ENCODE data around the gene CELA2A.
"Not testable (repeated sequence)": the region's sequence is repeated elsewhere in the genome, so short reads cannot be mapped to it uniquely, and the experiment has no call there.

The CELA2A gene

DNA sequence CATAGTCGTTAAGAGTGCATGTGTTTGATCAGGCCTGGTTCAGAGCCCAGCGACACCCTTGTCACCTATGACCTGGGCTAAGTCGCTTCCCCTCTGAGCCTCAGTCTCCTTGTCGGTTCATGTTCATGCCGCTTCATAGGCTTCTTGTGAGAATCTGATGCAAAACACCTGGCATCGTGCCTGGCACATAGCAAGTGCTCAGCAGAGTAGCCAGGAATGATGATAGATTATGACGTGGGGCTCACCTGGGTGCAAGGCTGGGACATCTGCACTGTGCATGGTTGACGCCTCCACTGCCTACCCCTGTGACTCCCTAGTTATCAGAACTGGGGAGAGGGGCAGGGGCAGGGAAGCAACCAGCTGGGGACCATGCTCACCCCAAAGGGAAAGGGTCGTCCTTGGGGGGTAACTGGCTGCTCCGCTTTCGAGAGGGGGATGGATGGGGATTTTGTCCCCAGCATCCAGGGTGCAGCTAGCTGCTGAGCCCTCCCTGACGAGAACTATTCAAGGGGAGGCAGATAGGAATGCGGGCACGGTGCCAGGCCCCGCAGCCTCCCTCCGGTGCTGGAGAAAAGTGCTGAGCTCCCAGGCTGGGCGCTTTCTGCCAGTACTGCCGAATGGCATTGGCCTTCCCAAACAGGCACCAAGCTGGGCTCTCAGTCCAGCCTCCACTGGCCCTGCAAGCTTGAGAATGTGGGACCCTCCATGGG, 37.6 kb upstream of the CELA2A start:
- peaks cover 48% of the 10 kb centered on the region for H3K4me1 Mint-ChIP-seq (ENCODE audit: low read depth)
- no peaks in the 10 kb centered on the region for H3K9me3 Mint-ChIP-seq (ENCODE audit: low read depth)
- peaks cover 7% of the 10 kb centered on the region for H3K36me3 Mint-ChIP-seq
- no peaks in the 10 kb centered on the region for H3K27me3 Mint-ChIP-seq
- H3K4me3 Mint-ChIP-seq = peak overlapping the region; percentile 22
- H3K27ac Mint-ChIP-seq = no peak overlapping the region

DNA sequence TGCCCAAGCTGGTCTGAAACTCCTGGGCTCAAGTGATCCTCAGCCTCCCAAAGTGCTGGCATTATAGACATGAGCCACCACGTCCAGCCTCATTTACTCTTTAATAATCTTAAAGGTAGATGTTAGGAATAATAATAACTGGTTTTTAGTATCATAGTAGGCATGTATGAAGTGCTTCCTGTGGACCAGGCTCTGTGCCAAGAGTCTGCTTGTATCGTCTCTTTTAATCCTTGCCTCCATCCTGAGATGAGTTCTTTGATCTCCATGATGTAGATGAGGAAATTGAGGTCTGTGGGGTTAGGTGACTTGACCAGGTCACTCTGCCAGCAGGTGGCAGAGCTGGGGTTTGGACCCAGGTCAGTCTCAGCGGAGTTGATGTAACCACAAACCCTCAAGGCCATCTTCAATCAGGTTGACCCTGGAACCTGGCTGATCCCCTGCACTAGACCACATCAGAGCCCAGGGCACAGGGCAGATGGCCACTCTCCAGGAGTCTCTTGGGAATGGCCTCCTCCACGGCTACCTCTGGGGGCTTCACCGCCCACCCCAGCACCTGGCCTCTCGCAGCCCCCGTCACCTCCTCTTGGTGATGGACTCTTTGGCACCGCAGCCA, 35.6 kb upstream of the CELA2A start:
- Mint-ChIP-seq H3K4me3 (no peak overlapping the region), H3K27me3 (no peaks in the 10 kb centered on the region), H3K4me1 (ENCODE audit: low read depth) (peaks cover 32% of the 10 kb centered on the region), H3K27ac (no peak overlapping the region), H3K36me3 (peaks cover 2% of the 10 kb centered on the region), H3K9me3 (ENCODE audit: low read depth) (no peaks in the 10 kb centered on the region)

DNA sequence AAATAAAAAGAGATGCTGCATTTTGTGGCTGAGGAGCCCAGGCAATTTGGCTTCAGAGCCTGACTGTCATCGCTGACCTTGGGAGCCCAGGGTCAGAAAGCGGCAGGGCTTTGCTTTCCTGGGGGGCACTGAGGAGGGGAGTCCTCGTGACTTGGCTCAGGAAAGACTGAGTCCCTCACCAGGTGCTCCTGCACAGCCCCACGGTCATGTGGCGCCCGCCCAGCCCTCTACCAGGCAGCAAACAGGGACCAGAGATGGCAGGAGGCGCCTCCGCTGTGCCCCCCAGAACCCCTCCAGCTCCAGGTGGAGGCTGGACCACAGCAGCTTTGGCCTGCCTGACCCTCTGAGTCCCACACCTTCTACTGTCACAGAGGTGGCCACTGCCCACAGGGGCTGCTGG, 33.7 kb upstream of the CELA2A start:
- H3K4me3 Mint-ChIP-seq = no peak overlapping the region
- no peaks in the 10 kb centered on the region for H3K27me3 Mint-ChIP-seq
- peaks cover 2% of the 10 kb centered on the region for H3K36me3 Mint-ChIP-seq
- H3K27ac Mint-ChIP-seq = no peak overlapping the region
- H3K4me1 Mint-ChIP-seq (ENCODE audit: low read depth) = peaks cover 12% of the 10 kb centered on the region
- H3K9me3 Mint-ChIP-seq (ENCODE audit: low read depth) = no peaks in the 10 kb centered on the region

DNA sequence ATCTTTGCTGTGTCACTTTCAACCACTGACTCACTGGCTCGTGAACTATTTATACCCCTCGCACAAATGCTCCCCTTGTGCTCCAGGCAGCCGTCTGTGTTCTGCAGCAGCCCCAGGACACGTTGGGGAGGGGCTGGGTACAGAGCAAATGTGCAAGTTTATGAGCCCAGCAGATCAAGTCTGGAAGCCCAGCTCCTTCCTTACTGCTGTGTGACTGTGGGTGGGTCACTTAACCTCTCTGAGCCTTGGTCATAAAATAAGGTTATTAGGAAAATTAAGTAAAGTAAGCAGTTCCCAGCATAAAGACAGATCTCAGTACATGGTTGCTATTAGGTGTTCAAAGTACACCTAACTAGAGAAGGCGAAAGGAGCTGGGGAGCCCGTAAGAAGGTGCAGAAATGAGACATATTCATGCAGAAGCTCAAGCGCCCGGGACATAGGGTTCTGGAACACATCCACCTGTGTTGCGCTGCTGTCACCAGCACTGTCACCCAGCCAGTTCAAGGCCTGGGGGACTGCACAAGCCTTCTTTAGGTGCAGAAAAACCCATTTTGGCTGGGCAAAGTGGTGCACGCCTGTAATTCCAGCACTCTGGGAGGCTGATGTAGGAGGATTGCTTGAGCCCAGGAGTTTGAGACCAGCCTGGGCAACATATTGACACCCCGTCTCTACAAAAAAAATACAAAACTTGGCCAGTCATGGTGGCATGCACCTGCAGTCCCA, 33.0 kb upstream of the CELA2A start:
- Mint-ChIP-seq H3K27ac (no peak overlapping the region), H3K9me3 (ENCODE audit: low read depth) (no peaks in the 10 kb centered on the region), H3K4me1 (ENCODE audit: low read depth) (peaks cover 9% of the 10 kb centered on the region), H3K36me3 (peaks cover 2% of the 10 kb centered on the region), H3K4me3 (no peak overlapping the region), H3K27me3 (no peaks in the 10 kb centered on the region)

DNA sequence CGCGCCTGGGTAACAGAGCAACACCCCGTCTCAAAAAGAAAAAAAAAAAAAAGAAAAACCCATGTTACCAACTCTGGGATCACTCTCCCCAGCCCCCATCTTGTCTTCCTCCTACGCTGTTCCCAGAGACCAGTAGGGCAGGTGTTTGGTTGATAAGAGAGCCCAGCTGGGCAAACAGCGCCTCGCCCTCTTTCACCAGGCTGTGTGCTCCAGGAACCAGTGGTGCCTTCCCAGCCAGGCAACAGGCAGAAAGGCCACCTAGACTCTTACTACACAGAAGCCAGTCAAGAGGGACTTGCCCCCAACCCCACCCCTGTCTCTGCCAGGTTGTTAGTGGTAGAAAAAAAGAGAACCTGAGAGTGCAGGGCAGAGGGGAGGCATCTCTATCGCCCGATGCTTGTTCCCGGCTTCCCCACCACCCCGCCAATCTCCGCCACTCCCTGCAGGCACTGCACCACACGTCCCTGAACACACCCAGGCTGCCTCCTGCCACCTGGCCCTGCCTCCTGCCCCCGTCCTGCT, 32.3 kb upstream of the CELA2A start:
- H3K36me3 Mint-ChIP-seq = peaks cover 2% of the 10 kb centered on the region
- no peak overlapping the region for H3K4me3 Mint-ChIP-seq
- no peak overlapping the region for H3K27ac Mint-ChIP-seq
- no peaks in the 10 kb centered on the region for H3K9me3 Mint-ChIP-seq (ENCODE audit: low read depth)
- H3K27me3 Mint-ChIP-seq = no peaks in the 10 kb centered on the region
- H3K4me1 Mint-ChIP-seq (ENCODE audit: low read depth) = peaks cover 6% of the 10 kb centered on the region

DNA sequence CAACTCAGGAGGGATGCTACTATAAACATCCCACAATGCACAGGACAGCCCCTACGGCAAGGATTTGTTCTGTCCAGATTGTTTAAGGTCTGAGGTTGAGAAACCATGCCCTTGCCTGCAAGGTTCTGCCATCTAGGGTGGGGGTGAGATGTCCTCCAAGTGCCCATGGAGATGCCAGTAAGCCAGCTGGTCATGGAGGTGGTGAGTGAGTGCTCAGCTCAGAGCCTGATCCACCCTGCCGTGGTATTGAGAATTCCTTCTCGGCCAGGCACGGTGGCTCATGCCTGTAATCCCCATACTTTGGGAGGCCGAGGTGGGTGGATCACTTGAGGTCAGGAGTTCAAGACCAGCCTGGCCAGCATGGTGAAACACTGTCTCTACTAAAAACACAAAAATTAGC, 31.6 kb upstream of the CELA2A start:
- Mint-ChIP-seq H3K27ac (peak overlapping the region; percentile 41), H3K36me3 (peaks cover 2% of the 10 kb centered on the region), H3K4me3 (no peak overlapping the region)

DNA sequence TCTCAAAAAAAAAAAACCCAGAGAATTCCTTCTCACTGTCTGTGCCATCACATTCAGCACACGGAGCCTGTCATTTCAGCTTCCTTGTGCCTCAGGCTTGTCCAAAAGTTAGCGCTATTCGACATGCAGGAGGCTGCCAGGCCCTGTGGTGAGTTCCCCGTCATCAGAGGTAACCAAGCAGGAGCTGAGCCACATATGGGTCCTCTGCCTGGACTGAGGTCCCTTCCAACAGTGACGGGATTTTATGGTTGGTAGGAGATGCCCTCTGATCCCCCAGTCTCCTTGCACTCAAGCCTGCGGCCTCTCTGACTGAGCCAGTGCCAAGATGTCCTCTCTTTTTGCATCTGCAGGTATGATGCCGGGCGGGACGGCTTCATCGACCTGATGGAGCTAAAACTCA, 31.0 kb upstream of the CELA2A start:
- no peaks in the 10 kb centered on the region for H3K27me3 Mint-ChIP-seq
- H3K4me3 Mint-ChIP-seq = no peak overlapping the region
- no peak overlapping the region for H3K27ac Mint-ChIP-seq
- H3K9me3 Mint-ChIP-seq (ENCODE audit: low read depth) = no peaks in the 10 kb centered on the region
- H3K4me1 Mint-ChIP-seq (ENCODE audit: low read depth) = peaks cover 1% of the 10 kb centered on the region
- H3K36me3 Mint-ChIP-seq = no peaks in the 10 kb centered on the region

More for the DNA sequence above, 31.6 kb upstream of the CELA2A start:
- H3K4me1 Mint-ChIP-seq (ENCODE audit: low read depth) = peaks cover 4% of the 10 kb centered on the region
- H3K9me3 Mint-ChIP-seq (ENCODE audit: low read depth) = no peaks in the 10 kb centered on the region
- H3K27me3 Mint-ChIP-seq = no peaks in the 10 kb centered on the region

DNA sequence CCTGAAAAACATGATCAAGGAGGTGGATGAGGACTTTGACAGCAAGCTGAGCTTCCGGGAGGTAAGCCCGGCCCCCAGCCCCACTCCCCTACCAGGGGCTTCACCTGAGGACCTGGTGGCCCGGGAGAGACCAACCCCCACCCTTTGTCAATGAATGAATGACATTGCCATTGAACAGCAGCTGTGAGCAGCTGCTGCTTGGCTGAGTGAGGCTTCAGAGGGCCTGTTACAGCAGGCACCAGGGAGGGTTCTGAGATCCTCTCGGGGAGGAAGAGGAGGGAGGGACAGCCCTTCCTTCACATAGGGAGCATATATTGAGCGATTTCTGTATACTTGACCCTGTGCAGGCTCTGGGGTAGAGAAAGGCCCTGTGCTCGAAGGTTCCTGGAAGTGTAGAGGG, 30.6 kb upstream of the CELA2A start:
- H3K27ac Mint-ChIP-seq = no peak overlapping the region
- no peaks in the 10 kb centered on the region for H3K27me3 Mint-ChIP-seq
- H3K36me3 Mint-ChIP-seq = no peaks in the 10 kb centered on the region
- H3K4me1 Mint-ChIP-seq (ENCODE audit: low read depth) = peaks cover 1% of the 10 kb centered on the region
- H3K4me3 Mint-ChIP-seq = no peak overlapping the region
- H3K9me3 Mint-ChIP-seq (ENCODE audit: low read depth) = no peaks in the 10 kb centered on the region

DNA sequence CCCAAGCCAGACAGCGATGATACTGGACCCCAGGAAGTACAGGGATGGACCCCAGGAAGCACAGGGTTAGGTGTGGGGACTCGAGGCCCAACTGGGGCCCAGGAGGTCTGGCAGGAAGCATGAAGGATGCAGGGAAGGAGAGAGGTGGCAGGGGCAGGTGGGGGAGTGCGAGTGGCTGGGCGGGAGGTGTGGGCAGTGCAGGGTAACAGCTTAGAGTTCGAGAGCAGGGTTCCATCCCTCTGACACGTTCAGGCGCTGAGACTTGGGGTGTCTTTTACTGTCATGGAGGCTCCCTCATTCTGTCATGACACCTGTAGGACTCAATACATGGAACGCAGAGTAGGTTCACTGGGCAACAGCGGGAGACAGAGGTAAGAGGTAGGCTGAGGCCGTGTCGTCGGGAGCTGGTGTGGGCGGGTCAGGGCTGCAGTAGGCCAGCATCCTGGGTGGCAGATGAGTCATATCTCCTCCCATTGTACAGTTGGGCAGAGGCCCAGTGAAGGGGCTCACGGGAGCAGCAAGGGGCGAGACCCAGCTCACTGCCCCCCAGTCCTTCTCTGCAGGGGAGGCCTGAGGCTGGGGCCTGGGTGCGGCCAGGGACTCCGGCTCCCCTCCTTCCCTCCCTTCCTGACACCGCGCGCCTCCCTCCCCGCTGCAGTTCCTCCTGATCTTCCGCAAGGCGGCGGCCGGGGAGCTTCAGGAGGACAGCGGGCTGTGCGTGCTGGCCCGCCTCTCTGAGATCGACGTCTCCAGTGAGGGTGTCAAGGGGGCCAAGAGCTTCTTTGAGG, 29.8 kb upstream of the CELA2A start:
- Mint-ChIP-seq H3K4me1 (ENCODE audit: low read depth) (peaks cover 1% of the 10 kb centered on the region), H3K4me3 (no peak overlapping the region), H3K27me3 (no peaks in the 10 kb centered on the region), H3K36me3 (no peaks in the 10 kb centered on the region), H3K27ac (no peak overlapping the region), H3K9me3 (ENCODE audit: low read depth) (no peaks in the 10 kb centered on the region)

DNA sequence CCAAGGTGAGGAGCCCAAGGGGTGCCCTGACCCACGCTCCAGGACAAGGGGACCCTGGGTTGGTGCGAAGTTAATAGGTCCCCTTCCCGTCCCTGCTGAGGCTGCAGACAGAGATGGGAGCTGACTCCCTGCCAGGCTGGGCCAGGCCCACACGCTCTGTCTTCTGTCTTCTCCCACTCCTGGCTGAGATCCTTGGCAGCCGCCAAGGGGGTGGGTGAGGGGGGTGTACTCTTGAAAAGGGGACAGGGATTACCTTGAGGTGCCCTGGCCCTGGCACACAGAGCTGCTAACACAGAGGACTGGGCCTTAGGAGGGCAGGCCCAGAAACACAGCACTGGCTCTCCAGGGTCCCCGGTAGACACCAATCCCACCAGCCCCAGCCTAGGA, 29.3 kb upstream of the CELA2A start:
- H3K27ac Mint-ChIP-seq = no peak overlapping the region
- no peaks in the 10 kb centered on the region for H3K9me3 Mint-ChIP-seq (ENCODE audit: low read depth)
- H3K4me1 Mint-ChIP-seq (ENCODE audit: low read depth) = peaks cover 1% of the 10 kb centered on the region
- no peak overlapping the region for H3K4me3 Mint-ChIP-seq
- no peaks in the 10 kb centered on the region for H3K27me3 Mint-ChIP-seq
- no peaks in the 10 kb centered on the region for H3K36me3 Mint-ChIP-seq

DNA sequence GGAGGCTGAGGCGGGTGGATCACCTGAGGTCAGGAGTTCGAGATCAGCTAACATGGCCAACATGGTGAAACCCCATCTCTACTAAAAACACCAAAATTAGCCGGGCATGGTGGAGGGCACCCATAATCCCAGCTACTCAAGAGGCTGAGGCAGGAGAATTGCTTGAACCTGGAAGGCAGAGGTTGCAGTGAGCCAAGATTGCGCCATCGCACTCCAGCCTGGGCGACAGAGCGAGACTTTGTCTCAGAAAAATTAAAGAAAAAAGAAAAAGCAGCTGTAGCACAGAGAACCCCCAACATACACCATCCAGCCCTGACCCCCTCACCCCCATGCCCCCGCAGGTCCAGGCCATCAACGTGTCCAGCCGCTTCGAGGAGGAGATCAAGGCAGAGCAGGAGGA, 28.3 kb upstream of the CELA2A start:
- H3K4me3 Mint-ChIP-seq; H3K4me1 Mint-ChIP-seq (ENCODE audit: low read depth); H3K36me3 Mint-ChIP-seq; H3K9me3 Mint-ChIP-seq (ENCODE audit: low read depth); H3K27ac Mint-ChIP-seq; H3K27me3 Mint-ChIP-seq: not testable (repeated sequence)

DNA sequence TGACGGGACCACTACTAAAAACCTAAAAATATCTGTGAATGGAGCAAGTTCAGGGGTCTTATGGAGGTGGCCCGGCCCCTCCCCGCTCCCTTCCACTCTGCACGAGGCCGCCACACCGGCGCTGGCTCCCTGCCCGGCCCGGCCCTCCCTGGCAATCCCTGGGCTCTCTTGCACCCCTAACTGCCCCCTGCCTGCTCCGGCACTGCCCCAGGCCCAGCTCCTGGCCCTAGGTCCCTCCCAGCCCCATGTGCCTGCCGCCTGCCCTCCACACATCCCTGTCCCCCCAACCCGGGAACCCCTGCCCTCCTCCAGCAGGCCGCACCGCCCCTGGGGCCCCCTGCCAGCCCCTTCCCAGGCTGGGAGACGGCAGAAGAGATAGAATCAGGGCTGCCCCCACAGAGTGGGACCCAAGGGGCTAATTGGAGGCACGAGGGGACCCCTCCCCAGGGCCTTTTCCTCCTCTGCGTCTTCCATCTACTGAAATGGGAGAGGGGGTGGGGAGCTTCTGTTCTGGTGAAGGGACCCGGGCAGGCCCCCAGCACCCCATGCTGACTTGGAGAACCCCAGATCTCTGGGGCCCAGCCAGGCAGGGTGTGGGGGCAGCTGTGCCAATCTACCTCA, 27.6 kb upstream of the CELA2A start:
- Mint-ChIP-seq H3K4me3 (no peak overlapping the region), H3K27me3 (no peaks in the 10 kb centered on the region), H3K4me1 (ENCODE audit: low read depth) (peaks cover 1% of the 10 kb centered on the region), H3K36me3 (no peaks in the 10 kb centered on the region), H3K27ac (no peak overlapping the region), H3K9me3 (ENCODE audit: low read depth) (no peaks in the 10 kb centered on the region)

DNA sequence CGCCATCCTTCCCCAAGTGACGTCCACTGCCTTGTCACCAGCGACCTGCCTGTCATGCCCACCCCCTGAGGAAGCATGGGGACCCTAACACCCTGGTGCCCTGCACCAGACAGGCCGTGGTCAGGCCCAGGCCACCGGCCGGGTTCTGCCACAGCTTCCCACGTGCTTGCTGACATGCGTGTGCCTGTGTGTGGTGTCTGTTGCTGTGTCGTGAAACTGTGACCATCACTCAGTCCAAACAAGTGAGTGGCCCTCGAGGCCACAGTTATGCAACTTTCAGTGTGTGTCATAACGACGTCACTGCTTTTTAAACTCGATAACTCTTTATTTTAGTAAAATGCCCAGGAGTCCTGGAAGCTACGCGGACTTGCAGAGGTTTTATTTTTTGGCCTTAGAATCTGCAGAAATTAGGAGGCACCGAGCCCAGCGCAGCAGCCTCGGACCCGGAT, 26.8 kb upstream of the CELA2A start:
- H3K36me3 Mint-ChIP-seq = no peaks in the 10 kb centered on the region
- H3K4me1 Mint-ChIP-seq (ENCODE audit: low read depth) = no peaks in the 10 kb centered on the region
- H3K4me3 Mint-ChIP-seq = no peak overlapping the region
- no peaks in the 10 kb centered on the region for H3K9me3 Mint-ChIP-seq (ENCODE audit: low read depth)
- no peaks in the 10 kb centered on the region for H3K27me3 Mint-ChIP-seq
- H3K27ac Mint-ChIP-seq = no peak overlapping the region

DNA sequence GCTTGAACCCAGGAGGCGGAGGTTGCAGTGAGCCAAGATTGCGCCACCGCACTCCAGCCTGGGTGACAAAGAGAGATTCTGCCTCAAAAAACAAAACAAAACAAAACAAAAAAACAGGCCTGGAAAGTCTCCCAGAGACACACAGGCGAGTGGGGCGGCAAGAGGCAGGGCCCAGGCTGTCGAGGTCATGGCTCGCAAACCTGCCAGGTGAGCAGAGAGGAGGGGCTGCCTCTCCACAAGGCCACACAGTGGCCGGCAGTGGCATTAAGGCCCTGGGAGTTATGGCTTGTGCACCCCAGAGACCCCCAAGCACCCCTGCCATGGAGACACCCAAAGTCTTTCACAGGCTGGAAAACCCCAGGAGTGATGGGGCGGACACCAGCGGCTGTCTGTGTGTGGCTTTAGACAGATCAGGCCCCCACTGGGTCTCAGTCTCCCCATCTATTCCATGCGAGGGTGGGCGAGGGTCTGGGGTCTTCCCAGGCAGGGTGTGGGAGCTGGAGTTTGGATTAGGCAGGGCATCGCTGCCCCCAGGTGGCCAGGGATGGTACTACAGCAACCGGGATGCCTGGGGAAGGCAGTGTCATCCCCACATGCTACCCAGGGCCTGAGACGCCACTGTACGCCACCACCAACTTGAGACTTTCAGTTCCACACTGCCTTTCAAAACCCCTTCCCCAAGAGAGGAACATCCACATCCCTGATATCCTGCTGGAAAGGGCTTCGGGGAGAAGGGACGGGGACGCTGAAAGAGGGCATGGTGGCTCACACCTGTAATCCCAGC, 25.6 kb upstream of the CELA2A start:
- no peak overlapping the region for H3K27ac Mint-ChIP-seq
- H3K27me3 Mint-ChIP-seq = no peaks in the 10 kb centered on the region
- no peaks in the 10 kb centered on the region for H3K4me1 Mint-ChIP-seq (ENCODE audit: low read depth)
- no peak overlapping the region for H3K4me3 Mint-ChIP-seq
- H3K9me3 Mint-ChIP-seq (ENCODE audit: low read depth) = no peaks in the 10 kb centered on the region
- no peaks in the 10 kb centered on the region for H3K36me3 Mint-ChIP-seq

All from activated naive CD8-positive, alpha-beta T cell (primary cell).